ENCODE results near the gene SELPLG. TPM values are rescaled to one million over a fixed set of nuclear protein-coding genes. Genes with fewer than 3 reads are reported as not detected.

The SELPLG gene
- total and polyA plus RNA-seq, 2 donors (not counting 1 experiment from before 2014, with no cell fraction given): 6.1 to 8.0 TPM

GRCh38 chr12:108596854-108597558, 36.7 kb downstream of the SELPLG start:
- Mint-ChIP-seq H3K4me1 (no peaks in the 10 kb centered on the region), H3K9me3 (ENCODE audit: insufficient read depth) (no peaks in the 10 kb centered on the region), H3K4me3 (no peak overlapping the region), H3K27me3 (no peaks in the 10 kb centered on the region), H3K27ac (no peak overlapping the region)
- intact Hi-C loops (cut with micrococcal nuclease): no loop called here
- no peak overlapping the region for H3K4me3 ChIP-seq (ENCODE audit: control extremely low read depth in 1 of 5, extremely low read depth in 1 of 5, insufficient read depth in 1 of 5, low read depth in 2 of 5, low read length in 4 of 5)
- TF ChIP-seq CTCF (IDR thresholded peaks at IDR 0.05) (no peak), EZH2 (IDR thresholded peaks at IDR 0.05; ENCODE audit: borderline replicate concordance, insufficient read depth, low read depth, low read length, poor library complexity, severe bottlenecking) (no peak)
- ATAC-seq (ENCODE audit: low read depth) (no peak), DNase-seq (no peak)
- H2AFZ ChIP-seq (ENCODE audit: insufficient read depth, low read depth, low read length, poor library complexity, severe bottlenecking): no peak overlapping the region
- H3K9ac ChIP-seq (ENCODE audit: low read length): no peak overlapping the region
- H3K9me3 ChIP-seq (ENCODE audit: control extremely low read depth in 1 of 3, control insufficient read depth in 2 of 3, insufficient read depth in 1 of 3, low read length in 2 of 3): no peaks in the 10 kb centered on the region
- 94% methylated on average over 6 of the region's 10 CpGs for WGBS (ENCODE audit: insufficient coverage)
- no peaks in the 10 kb centered on the region for H3K27me3 ChIP-seq (replicated peaks in 1 of 4; ENCODE audit: control extremely low read depth in 1 of 4, control insufficient read depth in 3 of 4, insufficient read depth in 4 of 4, low read length in 3 of 4)
- ChIA-PET CTCF (no interaction called here), POLR2A (interaction anchor here (0.6 kb wide), 1 partner anchor 137 kb away, joined by 4 read pairs; no protein-coding TSS in a partner anchor)
- no peak overlapping the region for H3K27ac ChIP-seq (ENCODE audit: low read length in 2 of 2)
- no peaks in the 10 kb centered on the region for H3K4me1 ChIP-seq (ENCODE audit: control insufficient read depth in 2 of 2, insufficient read depth in 2 of 2, low read length in 2 of 2)
- no peaks in the 10 kb centered on the region for H3K36me3 ChIP-seq (replicated peaks in 1 of 2; ENCODE audit: control extremely low read depth in 1 of 2, control insufficient read depth in 1 of 2, extremely low read depth in 1 of 2, insufficient read depth in 2 of 2, low read length in 1 of 2)
- H4K20me1 ChIP-seq (ENCODE audit: control insufficient read depth, insufficient read depth, low read length, poor library complexity, severe bottlenecking): no peaks in the 10 kb centered on the region
- no peak overlapping the region for H3K4me2 ChIP-seq (replicated peaks; ENCODE audit: low read depth, low read length, poor library complexity, severe bottlenecking)
- no peaks in the 10 kb centered on the region for H3K79me2 ChIP-seq (ENCODE audit: control insufficient read depth, insufficient read depth, low read length)
